HG02885 (cell line): Measurements from ENCODE around the gene PTPRG.
"Not testable (repeated sequence)": the region's sequence is repeated elsewhere in the genome, so short reads cannot be mapped to it uniquely, and the experiment has no call there.

Experiments
- ATAC-seq: cut with Tn5 transposase; IDR thresholded peaks from one replicate; pipeline ENCODE4 v1.9.1; 2021; ENCODE audit warnings: mild to moderate bottlenecking; ENCODE audit not compliant: unreplicated experiment, poor library complexity

The PTPRG gene

DNA sequence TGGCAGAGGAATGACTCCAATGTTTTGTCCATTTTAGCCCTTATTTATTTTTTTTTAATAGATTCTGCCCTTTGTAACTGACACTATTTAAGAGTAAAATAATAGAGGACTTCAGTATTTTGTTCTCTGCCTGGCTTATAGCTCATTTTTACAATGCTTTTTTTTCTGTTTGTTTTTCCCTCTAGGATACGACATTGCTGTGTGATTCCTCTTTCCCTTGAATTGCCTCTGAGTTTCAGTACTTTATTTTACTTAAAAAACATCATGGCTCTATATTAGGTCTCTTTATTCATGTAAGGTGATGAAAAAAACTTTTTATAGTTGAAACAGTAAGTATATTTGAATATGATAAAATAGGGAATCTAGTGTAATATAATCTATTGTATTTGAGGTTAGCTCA lies 179.1 kb downstream of the PTPRG start:
- no peak for ATAC-seq

DNA sequence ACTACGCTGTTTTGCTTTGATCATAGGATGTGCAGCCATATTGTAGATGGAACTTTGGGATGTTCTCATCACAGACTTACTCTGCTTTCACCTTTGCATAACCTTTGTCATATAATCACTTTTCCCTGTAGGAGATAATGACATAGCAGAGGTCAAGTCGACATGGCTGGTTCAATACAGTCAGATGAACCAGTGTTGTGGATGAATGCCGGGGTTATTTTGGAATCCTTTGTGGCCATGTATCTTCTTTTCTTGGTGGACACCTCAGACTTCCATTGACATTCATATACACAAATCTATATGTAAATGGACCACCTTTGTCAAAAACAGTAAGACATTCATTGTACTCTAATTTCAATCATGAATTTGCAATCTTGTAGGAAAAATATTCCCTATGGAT lies 180.2 kb downstream of the PTPRG start:
- ATAC-seq = no peak

DNA sequence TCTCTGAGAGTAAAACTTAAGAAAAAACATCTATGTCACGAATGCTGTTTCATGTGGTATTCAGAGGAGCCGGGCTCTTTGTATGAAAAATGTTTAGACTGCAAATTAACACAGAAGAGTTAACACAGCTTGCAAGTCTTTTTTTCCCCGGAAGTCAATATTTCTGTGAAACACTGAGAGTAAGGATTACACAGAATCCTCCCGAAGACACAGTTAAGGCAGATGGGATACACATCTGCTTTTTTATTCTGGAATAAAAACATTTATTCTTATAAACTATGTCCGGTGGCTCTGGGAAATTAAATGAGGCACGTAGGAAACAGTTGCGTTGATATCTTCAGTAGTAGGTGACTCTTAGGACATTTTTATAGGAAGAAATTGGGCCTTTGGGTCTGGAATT lies 180.6 kb downstream of the PTPRG start:
- no peak for ATAC-seq

DNA sequence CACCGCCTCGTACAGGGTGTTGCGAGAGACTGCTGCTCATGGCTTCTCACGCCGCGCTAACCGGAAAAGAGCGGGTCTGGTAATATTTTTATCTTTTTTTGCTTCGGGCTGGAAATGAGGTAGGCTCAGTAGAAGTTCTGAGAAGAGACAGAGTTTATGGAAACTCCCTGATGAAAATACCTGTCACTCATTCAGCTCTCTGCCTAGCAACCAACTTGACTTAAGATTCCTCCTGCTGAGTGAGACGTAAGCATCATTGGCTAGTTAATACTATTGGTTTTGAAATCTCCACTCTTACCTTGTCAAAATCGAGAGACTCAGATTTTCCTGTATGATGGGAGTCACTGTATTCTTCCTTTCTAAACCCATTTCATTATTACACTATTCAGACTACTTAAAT lies 181.7 kb downstream of the PTPRG start:
- no peak for ATAC-seq

DNA sequence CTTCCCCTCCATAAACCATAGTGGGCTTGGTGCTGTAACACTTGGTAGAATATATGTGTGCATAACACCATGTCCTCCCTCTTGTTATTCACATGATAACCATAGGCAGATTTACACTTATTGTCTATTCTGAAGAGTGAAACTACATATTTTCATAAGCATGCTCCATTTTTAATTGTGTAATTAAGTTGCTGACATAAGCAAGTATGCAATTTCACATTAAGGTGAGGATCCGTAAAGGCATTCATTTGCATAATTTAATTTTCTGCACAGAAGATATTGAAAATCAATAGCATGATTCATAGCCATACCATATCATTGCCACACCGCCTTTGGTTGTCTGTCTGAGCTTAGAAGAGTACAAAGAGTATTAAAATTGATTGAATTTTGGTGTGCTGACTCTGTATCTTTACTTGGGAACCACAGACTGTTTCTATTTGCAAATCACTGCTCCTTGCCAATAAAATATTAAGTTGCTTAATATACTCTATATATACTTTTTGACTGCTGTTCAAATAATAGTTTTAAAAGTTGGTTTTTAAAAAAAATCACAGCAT lies 182.4 kb downstream of the PTPRG start:
- no peak for ATAC-seq

DNA sequence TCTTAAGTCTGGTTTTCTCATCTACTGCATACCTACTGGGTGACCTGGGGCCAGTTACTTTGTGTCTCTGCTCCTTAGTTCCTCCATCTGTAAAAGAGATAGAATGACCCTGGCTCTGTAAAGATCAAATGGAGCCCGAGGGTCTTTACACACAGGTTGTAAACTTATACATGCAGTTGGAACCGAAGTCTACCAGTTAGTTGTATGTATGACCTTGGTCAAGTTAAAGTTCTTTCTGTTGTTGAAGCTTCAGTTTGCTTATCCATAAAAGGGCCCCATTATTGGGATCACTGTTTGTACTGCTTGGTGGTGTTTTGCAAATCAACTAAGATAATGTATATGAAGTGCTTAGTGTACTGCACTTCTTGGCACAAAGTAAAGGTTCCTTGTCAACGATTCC lies 186.9 kb downstream of the PTPRG start:
- no peak for ATAC-seq

DNA sequence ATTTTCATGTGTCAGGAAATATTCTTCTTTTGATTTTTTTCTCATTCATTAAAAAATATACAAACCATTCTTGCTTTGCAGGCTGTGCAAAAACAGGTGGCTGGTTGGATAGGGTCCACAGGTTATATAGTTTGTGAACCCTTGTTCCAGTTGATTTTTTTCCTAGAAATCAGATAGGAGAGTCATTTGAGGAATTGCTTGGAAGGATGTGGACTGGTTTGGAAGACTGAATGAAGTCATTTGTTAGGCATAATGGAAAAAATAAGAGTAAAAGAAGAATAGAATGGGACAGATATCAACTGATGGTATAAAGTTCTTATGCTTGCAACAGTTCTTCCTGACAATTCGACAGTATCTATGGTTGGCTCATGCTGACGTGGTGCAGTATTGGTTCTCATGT lies 189.4 kb downstream of the PTPRG start:
- no peak for ATAC-seq

DNA sequence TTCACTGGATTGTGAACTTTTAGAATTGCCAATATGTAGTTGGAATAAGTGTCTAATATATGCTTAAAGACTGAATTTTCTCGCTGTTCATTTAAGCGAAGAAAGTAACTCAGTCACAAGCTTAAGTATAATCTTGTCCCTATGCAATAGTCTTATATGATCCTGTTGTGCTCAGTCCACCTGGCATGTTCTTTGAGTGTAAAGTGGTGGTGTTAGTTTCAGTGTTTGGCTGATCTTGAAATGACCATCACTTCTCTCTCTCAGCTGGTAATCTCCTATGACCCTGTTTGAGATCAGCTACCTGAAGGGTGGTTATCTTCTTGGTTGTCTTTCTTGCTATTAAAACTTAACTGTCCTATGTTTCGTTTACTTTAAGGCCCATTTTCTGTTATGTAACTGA lies 197.5 kb downstream of the PTPRG start:
- no peak for ATAC-seq

DNA sequence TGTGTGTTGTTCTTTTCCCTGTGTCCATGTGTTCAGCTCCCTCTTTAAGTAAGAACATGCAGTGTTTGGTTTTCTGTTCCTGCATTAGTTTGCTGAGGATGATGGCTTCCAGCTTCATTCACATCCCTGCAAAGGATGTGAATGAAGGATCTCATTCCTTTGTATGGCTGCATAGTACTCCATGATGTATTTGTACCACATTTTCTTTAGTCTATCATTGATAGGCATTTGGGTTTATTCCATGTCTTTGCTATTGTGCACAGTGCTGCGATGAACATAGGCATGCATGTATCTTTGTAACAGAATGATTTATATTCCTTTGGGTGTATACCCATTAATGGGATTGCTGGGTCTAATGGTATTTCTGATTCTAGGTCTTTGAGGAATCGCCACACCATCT lies 199.4 kb downstream of the PTPRG start:
- ATAC-seq = not testable (repeated sequence)

DNA sequence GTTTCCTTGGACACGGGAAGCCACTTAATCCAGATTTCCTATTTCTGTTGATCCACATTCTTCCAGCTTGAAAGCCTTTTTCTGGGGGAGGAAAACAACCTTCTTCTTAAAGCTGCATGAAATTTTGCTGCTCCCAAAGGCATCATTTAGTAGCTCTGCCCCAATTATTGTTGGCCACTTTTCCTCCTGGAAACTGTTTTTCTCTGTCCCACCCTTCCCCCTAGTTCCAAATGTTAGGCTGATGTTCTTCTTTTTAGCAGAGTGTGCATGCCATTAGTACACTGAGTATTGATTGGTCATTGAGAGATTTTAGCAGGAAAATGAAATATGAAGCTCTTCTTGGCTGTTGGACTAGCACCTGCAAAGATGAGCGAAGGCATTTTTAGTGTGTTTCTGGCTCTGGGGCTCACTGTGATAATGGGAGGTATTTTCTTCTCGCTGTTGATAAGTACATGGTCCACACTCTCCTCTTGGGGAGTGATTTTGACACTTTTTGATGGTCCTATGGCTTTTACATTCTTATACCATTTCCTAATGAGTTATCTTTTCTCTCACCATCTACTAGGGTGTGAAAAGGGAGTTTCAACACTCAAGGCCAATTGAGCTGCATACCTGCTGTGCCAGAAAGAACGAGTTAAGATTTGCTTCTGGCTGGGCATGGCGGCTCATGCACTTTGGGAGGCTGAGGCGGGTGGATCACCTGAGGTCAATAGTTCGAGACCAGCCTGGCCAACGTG lies 200.5 kb downstream of the PTPRG start:
- no peak for ATAC-seq

DNA sequence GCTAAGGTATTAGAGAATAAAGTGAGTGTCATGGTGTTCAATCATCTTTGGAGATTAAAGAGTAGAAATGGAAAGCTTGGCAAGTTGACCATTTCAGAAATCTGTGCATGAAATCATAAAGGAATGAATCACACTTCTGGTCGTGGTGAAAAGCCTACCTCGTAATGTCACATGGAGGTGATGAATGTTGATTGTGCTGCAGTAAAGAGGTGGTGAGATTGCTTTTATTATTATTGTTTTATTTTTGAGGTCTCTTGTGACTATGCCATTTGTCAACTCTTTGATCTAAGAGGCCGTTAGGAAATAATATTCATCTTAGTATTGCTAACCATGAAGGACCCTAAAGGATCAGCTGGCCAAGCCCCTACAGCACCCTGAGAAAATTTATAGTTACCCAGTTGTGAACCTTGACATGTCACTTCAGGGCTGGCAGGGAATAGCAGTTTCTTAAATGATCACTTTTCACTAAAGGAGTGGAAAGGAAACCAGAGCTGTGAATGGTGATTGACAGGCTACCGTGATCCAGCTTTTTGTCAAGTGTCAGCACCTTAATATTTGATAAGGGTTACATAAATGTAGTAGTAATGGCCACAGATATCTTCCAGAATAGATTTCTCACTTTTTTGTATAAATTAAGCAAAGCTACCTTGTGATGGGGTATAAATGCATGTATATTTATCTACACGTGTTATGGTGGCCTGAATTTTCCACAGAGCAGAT lies 203.9 kb downstream of the PTPRG start:
- no peak for ATAC-seq

DNA sequence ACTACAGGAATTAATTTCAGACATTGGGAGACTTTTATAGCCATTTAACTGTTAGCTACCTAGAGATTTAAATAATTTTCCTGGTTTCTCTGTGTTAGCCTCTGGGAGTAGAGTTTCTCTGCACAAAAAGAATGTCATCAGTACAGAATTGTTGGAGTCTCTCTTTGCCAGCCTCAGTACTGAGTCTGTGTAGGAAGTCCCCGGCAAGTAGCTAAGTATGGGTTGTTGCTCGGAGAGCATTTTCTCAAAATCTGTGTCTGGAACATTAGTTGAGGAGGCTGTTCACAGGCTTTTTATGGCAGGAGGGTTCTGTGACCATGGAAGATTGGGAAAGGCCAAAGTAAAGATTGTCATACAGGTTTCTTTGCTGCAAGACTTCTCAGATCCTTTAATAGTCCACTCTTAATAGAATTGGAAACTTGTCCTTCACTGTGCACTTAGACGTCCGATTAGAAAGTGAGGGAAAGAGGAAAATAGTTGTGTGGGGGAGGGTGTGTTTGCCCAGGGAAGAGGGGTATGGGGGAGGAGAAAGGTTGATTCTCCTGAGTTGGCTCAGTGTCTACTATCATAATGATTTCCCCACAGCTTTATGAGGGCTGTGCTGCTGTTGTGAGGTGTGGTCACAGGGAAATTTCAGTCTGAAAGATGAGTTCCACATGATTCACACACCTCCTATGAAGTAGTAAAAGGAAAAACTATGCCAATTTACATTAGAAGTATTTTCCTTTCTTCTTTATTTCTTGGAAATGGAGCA lies 207.1 kb downstream of the PTPRG start:
- no peak for ATAC-seq

DNA sequence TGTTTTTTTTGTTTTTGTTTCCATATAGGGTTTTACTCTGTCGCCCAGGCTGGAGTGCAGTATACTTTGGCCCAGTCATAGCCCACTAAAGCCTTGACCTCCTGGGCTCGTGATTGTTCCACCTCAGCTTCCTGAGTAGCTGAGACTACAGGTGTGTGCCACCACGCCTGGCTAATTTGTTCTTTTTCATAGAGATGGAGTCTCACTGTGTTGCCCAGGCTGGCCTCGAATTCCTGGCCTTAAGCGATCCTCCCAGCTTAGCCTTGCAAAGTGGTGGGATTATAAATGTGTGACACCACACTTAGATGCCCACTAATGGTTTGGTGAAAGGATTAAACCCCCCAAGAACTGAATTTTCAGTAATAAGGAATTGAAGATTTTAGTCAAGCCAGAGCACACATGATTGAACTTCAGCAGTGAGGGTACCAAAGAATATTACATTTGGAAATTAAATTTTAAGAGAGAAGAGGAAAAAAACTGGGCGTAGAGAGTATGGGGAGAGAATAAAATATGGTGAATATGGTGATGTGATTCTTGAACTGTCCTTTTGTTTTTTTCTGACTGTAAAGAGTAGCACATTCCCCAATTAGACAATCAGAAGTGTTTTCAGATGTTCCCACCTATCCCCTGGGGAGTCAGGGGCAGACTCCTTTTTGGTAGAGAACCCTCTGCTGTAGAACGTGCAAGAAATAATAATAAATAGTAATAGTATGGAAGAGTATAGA lies 208.1 kb downstream of the PTPRG start:
- no peak for ATAC-seq

DNA sequence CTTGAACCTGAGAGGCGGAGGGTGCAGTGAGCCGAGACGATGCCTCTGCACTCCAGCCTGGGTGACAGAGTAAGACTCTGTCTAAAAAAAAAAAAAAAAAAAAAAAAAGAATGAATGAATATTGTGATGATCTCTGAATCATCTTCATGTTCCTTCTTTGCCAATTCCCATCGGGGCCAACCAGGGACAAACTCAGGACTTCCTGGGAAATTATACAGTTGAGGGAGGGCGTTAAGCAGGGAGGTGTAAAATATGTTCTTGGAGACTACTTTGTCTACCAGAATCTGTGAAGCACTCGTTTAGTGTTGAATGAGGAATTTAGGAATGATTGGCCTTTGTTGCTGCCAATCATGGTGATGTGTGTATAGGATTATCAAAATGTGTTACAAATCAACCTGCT lies 210.6 kb downstream of the PTPRG start:
- no peak for ATAC-seq

DNA sequence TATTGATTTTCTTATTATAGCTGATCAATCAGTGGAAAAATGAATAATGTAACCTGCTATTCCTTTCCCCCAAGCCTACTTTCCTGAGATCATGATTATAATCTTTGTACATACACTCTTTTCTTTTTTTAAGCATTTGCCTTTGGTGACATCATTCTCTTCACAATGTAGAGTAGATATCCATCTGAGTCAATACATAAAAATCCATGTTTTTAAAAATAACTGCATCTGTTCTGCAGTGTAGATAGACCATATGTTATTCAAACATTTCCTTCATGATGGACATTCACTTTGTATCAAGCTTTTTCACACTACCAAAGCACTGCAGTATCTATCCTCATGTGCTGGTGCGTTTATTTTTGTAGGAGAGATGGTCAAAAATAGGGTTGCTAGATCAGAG lies 211.1 kb downstream of the PTPRG start:
- ATAC-seq = no peak

DNA sequence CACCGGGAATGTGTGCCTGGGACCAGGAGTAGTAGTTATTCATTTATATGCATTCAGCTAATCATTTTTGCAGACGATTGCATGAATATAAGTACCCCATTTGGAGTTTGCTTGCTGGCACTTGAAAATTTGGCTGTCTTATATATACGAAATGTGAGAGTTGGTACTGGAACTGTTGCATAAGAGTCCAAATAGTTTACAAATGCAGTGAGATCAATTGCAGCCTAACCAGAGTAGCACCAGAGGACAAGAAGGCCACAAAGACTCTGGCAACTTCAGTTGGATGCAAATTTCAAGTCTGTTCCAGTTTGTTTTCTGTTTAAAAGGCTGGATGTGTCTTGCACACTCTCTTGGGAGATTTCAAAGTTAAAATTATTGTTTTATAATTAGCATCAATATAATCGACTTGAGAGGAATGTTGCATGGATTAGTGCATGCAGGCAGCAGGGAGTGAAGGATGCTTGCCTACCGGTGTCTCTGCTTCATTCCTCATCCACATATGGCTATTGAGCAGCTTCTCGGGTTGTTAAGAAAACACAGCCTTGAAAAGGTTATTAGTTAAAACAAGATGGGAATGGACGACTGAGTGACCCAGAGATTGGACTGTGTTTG lies 213.0 kb downstream of the PTPRG start:
- ATAC-seq = no peak

DNA sequence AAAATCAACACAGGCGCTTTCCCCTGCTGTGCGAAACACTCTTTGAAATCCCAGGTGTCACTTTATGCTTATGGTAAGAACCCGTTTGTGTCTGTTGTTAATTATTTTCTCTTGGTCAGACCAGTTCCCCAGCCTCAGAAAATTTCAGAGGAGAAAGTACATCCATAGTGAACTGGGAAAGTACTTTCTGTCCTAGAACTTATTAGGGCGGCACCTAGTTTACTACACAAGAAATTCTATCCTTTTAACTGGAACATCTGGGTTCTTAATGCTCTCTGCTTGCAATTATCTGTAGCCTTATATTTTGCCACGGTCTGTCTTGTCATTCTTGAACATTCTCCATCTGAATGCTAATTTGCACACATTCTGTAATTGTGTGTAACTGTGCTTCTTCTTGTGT lies 215.0 kb downstream of the PTPRG start:
- ATAC-seq = no peak

DNA sequence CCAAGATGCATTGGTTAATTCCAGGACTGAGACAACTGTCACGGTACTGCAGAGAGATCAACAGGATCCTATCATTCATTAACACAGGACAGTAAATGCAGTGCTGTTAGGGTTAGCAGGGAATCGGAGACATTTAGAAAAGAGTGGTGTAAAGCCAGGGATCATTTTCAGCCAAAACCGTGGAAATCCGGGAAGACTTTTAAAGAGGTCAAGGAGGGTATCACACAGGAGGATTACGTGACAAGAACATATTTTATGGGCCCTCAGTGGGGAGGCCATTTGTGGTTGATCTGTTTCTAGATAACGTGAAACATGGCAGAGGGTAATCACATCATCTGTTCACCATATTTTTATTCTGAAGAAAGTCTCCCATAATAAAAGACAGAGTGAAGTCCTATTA lies 216.1 kb downstream of the PTPRG start:
- ATAC-seq = no peak

DNA sequence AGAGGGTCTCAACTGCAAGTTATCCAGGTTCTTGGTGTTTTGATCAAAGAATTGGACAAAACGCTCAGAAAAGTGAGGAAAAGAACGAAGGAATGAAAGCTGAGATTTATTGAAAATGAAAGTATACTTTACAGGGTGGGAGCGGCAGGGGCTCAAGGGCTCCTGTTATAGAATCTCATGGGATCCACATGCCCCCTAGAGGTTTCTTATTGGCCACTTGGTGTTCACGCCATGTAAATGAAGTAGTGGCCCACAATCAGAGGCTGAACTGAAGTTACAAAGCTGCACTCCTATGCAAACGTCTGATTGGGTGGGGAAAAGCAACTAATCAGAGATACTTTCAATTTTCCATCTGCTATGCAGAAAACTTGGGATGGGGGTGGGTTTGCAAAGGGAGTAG lies 216.7 kb downstream of the PTPRG start:
- no peak for ATAC-seq

DNA sequence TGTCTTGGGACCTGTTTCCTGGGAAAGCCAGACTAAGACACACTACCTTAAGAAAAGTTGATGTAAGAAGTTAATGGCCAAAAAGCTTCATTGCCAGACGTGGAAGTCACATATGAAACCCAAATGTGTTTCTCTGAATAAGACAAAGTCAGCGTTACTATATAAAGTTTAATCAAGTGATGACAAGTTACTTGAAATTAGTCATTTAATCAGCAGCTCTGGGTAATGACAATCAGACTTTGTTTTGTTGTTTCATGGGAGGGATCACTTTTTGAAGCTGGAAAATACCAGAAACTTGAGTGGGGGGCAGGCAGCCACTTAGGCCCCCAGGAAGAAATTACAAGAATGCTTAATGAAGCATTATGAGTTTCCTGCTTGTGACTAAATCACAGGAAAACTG lies 218.6 kb downstream of the PTPRG start:
- ATAC-seq = no peak
